Eye (tissue), 1 donor: Measurements from ENCODE around the gene POLR1D.
A peak's percentile ranks its signal among the peaks of the same experiment; 100 is the strongest.

Experiments
- DNase-seq: peaks from one replicate; pipeline ENCODE4 v3.0.0-alpha.2; 2015

POLR1D gene, protein sequence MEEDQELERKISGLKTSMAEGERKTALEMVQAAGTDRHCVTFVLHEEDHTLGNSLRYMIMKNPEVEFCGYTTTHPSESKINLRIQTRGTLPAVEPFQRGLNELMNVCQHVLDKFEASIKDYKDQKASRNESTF

DNA sequence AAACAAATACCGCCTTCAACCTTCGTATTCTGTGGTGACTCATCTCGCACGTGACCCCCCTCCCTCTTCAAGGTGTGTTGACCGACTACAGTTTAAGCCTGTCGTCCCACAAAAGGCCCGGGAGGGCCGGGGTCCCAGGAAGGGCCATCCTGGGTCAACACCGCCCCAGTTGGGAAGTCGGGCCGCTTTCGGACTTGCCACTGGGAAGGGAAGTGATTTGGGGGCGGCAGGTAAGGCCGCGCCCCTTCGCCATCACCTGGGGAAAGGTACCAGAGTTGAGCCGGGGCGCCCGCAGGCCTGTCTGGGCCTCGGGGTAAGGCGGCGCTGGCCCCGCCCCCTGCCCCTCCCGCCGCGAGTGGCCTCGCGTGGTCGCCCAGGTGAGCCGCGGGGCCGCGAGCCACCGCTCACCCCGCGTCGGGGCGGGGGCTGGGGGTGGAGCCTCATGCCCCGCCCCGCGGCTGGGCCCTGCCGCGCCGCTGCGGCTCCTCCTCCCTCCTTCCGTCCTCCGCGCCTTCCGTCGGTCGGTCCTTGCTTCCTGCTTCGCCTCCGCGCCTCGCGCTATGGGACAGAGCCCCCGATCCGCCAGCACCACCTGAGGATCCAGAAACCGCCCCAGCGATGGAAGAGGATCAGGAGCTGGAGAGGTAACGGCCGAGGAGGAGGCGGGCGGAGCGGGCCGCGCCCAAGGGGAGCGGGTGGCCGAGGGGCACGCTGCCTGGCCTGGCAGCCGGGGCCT lies at the start of gene POLR1D:
POLR1D (plus strand) TSS at position 527 of the 736 bp plus-strand sequence; CDS start at position 619, 92 bp downstream.
- peak; percentile 88 for DNase-seq

DNA sequence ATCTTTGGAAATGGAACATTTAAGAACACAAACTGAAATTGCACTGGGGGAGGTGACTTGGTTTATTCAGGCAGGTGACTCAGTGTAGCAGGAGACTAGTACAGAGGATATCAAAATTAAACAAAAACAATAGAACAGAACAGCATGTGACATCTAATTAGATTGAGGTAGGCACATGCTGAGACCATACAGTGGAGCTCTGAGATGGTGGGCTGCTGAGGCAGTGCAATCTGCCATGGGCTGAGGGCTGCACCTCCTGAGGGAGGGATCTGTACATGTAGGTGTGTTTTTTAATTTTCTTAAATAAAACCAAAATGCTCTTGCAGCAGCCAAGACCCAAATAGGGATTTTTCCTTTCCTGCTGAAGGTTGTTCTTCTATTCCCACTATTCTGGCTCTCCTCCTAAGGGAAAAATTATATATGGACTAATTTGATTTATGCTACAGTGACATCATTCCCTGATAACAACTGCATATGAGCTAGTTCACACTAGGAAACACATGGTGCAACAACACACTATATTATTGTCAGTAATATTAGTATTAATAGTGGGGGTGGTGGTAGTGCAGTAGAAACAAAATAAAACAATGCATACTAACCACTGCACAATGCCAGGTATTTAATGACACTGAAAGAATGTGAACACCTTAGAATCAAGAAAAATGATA lies 49.3 kb upstream of the POLR1D start:
- no peak for DNase-seq

DNA sequence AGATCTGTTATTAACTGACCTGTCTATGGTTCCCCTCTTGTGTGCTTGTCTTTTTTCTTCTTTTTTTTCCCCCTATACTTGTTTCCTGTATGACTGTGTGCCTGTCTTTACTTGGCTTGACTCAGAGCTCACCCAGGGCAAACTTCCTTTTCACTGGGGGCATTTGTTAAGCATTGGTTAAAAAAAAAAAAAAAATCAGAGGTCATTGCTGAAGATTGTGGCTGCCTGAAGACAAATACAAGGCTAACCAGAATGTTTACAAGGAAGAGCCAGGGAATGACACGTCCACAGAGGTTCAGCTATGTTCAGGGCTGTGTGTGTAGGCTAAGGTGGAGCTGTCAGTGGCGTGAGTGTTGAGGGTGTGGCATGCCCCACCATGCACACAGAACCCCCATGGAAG lies 48.4 kb upstream of the POLR1D start:
- DNase-seq, result no peak

GRCh38 chr13:27574661-27575060 lies 47.0 kb upstream of the POLR1D start:
- DNase-seq, result no peak

- no peak for DNase-seq
Measured at GRCh38 chr13:27578121-27579030, 43.3 kb upstream of the POLR1D start.

GRCh38 chr13:27583645-27584044 lies 38.0 kb upstream of the POLR1D start:
- DNase-seq, result no peak

DNA sequence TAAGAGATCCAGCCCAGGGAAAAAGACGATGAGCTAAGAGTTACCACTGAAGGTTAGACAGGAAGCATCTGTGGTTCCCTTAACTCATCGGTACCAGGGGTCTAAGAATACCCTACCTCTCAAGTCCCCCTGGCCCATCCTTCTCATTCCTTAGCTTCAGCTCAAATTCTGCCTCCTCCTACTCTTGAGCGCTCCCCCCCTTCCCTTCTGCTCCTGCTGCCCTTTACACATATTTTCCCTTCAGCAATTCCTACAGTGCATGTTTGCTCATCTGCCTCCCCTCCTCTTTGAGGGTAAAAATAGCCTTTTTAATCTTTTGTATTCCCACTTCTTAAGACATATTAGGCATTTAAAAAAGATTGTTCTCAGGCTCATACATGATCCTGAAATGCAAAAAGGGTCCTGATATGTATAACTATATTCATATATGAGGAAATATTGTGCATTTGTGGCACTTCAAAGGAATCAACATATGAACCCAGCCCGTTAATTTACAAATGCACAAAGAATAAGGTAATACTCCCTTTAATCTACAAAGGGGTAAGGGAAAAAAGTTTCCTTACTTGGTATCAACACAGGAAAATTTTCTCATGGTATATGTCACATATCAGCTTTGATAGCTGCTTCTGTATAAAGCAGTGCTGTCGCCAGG lies 34.5 kb upstream of the POLR1D start:
- DNase-seq, result no peak

- DNase-seq, result no peak
Measured at GRCh38 chr13:27588405-27588804, 33.3 kb upstream of the POLR1D start.

DNA sequence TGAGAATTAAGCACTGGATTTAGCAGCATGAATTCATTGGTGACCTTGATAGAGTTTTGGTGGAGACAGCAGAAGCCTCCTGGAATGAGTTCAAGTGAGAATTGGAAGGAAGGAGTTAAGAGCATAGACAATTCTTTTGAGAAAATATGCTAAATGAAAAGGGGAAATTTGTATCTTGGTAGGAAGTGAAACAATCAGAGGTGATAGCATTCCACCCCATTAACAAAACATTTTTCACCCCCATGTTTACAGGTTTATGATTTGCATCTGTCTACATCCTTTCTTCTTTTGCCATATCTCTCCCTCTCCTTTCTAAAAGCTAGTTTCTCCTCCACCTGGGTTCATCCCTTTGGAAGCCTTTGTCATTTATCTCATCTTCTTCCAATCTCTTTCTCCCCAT lies 28.8 kb upstream of the POLR1D start:
- no peak for DNase-seq

DNA sequence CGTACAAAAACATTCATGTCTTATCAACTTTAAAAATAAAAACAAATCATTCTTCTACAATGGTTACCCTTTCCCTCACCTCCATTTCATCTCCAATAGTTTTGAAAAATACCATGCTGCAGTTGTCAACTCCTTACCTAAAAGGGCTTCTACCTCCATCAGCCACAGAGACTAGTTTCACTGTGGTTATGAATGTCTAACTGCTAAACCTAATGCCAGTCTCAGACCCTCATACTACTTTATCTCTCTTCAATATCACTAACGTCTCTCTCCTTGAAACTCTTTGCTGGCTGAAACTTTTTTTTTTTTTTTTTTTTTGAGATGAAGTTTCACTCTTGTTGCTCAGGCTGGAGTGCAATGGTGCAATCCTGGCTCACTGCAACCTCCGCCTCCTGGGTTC lies 28.4 kb upstream of the POLR1D start:
- DNase-seq, result no peak

- no peak for DNase-seq
Measured at GRCh38 chr13:27595055-27595811, 26.5 kb upstream of the POLR1D start.

DNA sequence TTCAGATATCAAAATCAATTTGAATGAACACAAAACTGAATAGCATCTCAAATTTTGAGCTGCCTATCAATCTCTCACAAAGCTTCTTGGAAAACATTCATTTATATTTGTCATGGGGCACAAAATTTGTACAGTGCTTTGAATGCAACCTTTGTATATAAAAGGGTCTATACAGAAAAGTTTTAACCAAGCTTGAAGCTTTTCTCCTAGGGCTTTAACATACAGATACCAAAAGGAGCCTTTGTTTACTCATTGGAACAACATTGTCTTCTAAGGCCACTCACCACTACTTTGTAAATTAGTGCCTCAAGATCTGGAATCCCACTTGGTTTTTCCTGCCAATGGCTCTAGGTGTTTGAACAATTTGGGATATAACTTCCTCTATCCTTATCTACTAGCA lies 22.6 kb upstream of the POLR1D start:
- no peak for DNase-seq

DNA sequence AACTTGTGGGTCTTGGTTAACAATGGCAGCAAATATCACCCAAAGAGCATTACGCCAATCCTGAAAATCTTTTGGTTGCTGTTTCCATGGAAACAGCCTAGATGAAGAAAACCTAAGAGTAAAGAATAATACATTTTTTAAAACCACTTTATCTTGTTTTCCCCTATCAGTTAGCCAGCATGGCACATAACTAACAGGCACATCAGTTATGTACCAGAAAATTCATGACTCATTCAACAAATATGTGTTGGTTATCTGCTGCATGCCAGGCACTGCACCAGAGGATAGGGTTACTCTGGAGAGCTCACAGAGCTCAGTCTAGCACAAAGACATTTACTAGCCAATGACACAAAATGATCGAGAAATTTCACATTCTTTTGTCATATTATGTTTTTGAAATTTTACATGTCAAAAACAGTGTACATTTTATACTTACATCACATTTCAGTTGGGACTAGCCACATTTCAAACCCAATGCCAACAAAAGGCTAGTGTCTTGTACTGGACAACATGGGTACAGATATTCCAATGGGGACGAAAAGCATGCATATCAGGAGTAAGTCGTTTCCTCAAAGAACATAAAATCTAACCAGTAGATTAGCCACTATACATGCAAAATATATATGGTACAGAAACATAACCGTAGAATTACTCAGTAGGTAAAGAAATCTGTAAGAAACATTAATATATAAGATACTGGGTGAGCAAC lies 21.7 kb upstream of the POLR1D start:
- peak; percentile 14 for DNase-seq

- no peak for DNase-seq
Measured at GRCh38 chr13:27600711-27601110, 21.0 kb upstream of the POLR1D start.

DNA sequence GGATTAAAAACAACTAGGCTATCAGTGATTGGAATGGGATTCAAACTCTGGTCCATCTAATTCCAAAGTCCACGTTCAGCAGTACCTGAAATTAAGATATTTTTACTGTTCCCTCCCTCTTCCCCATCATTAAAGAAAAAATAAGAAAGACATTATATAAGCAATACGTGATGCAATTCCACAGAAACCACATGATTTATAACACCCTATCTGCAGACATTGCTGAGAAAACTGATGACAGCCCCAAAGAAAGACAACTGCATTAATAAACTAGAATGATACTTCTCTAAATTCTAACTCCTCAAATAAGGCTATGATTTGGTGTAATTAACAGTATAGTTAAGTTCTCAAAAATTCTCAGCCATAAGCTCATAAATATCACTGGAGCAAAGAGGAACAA lies 20.5 kb upstream of the POLR1D start:
- DNase-seq, result no peak

GRCh38 chr13:27601803-27602202 lies 19.9 kb upstream of the POLR1D start:
- DNase-seq, result no peak

GRCh38 chr13:27605099-27605498 lies 16.6 kb upstream of the POLR1D start:
- DNase-seq, result no peak

- DNase-seq, result peak; percentile 11
Measured at GRCh38 chr13:27605610-27606200, 16.0 kb upstream of the POLR1D start.

- no peak for DNase-seq
Measured at GRCh38 chr13:27607125-27607524, 14.6 kb upstream of the POLR1D start.

DNA sequence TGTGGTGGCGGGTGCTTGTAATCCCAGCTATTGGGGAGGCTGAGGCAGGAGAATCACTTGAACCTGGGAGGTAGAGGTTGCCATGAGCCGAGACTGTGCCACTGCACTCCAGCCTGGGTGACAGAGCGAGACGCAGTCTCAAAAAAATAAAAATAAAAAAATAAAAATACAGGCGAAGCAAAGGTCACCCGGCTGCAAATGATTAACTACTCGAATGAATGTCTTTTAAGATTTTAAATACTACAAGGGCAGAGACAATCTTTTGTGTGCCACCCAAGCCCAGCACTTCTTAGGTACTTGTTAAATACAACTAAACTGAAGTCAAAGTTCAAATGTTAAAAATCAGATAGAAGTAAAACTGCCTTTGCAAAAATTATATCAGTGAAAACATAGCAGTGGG lies 8.1 kb upstream of the POLR1D start:
- DNase-seq, result no peak

DNA sequence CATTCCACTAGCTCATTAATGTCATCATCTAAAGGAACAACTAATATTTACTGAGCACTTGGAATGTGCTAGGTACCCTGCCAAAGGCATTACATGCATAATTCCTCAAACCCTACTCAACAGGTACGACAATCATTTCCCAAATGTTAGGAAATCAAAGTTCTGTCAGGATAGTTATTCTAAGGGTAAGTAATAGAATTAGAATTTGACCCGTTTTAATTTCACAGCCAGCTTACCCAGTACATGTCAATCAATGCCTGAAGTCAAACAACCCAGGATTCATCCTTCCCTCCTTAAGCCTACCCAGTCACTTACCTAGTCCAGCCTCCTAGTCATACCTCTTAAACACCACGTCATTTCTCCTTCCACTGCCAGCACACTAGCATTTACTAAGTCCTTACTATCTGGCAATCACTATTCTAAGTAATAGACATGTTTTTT lies 3.8 kb upstream of the POLR1D start:
- DNase-seq, result no peak
